ENCODE data around the gene GFY. TPM values are rescaled to one million over a fixed set of nuclear protein-coding genes. Genes with fewer than 3 reads are reported as not detected.

Gene GFY
- total and polyA plus RNA-seq, 2 donors (not counting 3 experiments of a cell fraction or from before 2014, with no cell fraction given): not detected

GRCh38 chr19:49389406-49389805 lies 35.8 kb upstream of the GFY start:
- peaks cover 0 to 2% of the 10 kb centered on the region in 2 experiments for H3K27me3 ChIP-seq (ENCODE audit: control insufficient read depth in 2 of 2, insufficient read depth in 2 of 2, low read length in 2 of 2)
- no peaks in the 10 kb centered on the region for H3K79me2 ChIP-seq (ENCODE audit: control insufficient read depth, insufficient read depth, low read length)
- TF ChIP-seq CTCF (IDR thresholded peaks at IDR 0.05; ENCODE audit: extremely low read depth in 1 of 2, insufficient read depth in 1 of 2, low read depth in 1 of 2, low read length in 2 of 2): no peak
- no peak for TF ChIP-seq FOS (IDR thresholded peaks at IDR 0.05; ENCODE audit: borderline replicate concordance, insufficient read depth, low read length)
- no peak for TF ChIP-seq MAX (IDR thresholded peaks at IDR 0.05; ENCODE audit: insufficient read depth, insufficient read length)
- no peak for TF ChIP-seq GATA2 (IDR thresholded peaks at IDR 0.05; ENCODE audit: insufficient read depth, insufficient read length, low read depth, low read length)
- no peak for TF ChIP-seq POLR2A (IDR thresholded peaks at IDR 0.05; ENCODE audit: low read depth, low read length)
- H3K4me3 ChIP-seq (replicated peaks in 1 of 3; ENCODE audit: insufficient read depth in 1 of 3, low read depth in 1 of 3, low read length in 3 of 3): no peak overlapping the region
- FAIRE-seq: no peak
- intact Hi-C loops (cut with micrococcal nuclease) (no loop called here), dilution Hi-C loops (cut with MboI; ENCODE audit: extremely low pct_ligation_motif_present, low sequenced_read_pairs) (no loop called here)
- no peak overlapping the region for H3K4me2 ChIP-seq (ENCODE audit: insufficient read depth, low read length)
- ChIA-PET CTCF (no interaction called here), POLR2A (interaction anchor here (0.7 kb wide), 1 partner anchor 152 kb away, joined by 7 read pairs; no protein-coding TSS in a partner anchor)
- no peaks in the 10 kb centered on the region for H3K36me3 ChIP-seq (ENCODE audit: control insufficient read depth in 2 of 2, extremely low read depth in 1 of 2, insufficient read depth in 2 of 2, low read length in 2 of 2)
- DNase-seq (ENCODE audit: low read depth, low spot score): no peak
- H3K27ac ChIP-seq (ENCODE audit: insufficient read depth, low read depth, low read length): no peak overlapping the region
- H3K9me3 ChIP-seq (replicated peaks; ENCODE audit: control insufficient read depth, insufficient read depth, low read length): no peaks in the 10 kb centered on the region
- H3K9me1 ChIP-seq (replicated peaks; ENCODE audit: control insufficient read depth, extremely low read depth, insufficient read depth, low read length): no peaks in the 10 kb centered on the region
- no peak overlapping the region for H2AFZ ChIP-seq (ENCODE audit: low read depth, low read length)
- BruUV-seq (replicated peaks): no TSS peak
- no peaks in the 10 kb centered on the region for H3K4me1 ChIP-seq (ENCODE audit: control insufficient read depth, extremely low read depth, insufficient read depth, low read length)
- no peak overlapping the region for H3K9ac ChIP-seq (replicated peaks; ENCODE audit: extremely low read depth, insufficient read depth, low read length)
- no peaks in the 10 kb centered on the region for H4K20me1 ChIP-seq (replicated peaks; ENCODE audit: control insufficient read depth, extremely low read depth, insufficient read depth, low read length)

Measured in endothelial cell of umbilical vein (primary cell).